WTC11 (cell line): ENCODE results near the gene CEP192. TPM values are rescaled to one million over a fixed set of nuclear protein-coding genes. Genes with fewer than 3 reads are reported as not detected.

Source experiments
- ATAC-seq: fragments of 200-7000 bp; cut with Tn5 transposase; 2 replicates; pipeline ENCODE4 v1.10.0; 2021; ENCODE audit warnings: mild to moderate bottlenecking, moderate library complexity
- CTCF ChIA-PET: fragments of 300-600 bp; sonication (Branson Sonifier 250); formaldehyde crosslinking; loops from one replicate; lab custom pipeline; 2021; ENCODE audit warnings: antibody characterized with exemption; lab: Charles Lee
- POLR2A ChIA-PET: fragments of 350-600 bp; sonication (Branson Sonifier 250); formaldehyde crosslinking; loops from one replicate; lab custom pipeline; 2021; ENCODE audit warnings: antibody characterized with exemption; lab: Charles Lee
- DNase-seq: peaks from one replicate; pipeline ENCODE4 v3.0.0; 2021; ENCODE audit warnings: low spot score
- H3K27ac Mint-ChIP-seq: 2 replicates; pipeline ENCODE4 v1.8.0; 2021; ENCODE audit warnings: mixed read lengths
- H3K27me3 Mint-ChIP-seq: 2 replicates; pipeline ENCODE4 v1.8.0; 2021; ENCODE audit warnings: low read depth, mild to moderate bottlenecking, moderate library complexity, mixed read lengths
- H3K36me3 Mint-ChIP-seq: 2 replicates; pipeline ENCODE4 v1.8.0; 2021; ENCODE audit warnings: mixed read lengths
- H3K4me1 Mint-ChIP-seq: 2 replicates; pipeline ENCODE4 v1.8.0; 2022; ENCODE audit warnings: mixed read lengths
- H3K4me3 Mint-ChIP-seq: 2 replicates; pipeline ENCODE4 v1.8.0; 2021; ENCODE audit warnings: mild to moderate bottlenecking, moderate library complexity, mixed read lengths
- H3K9me3 Mint-ChIP-seq: 2 replicates; pipeline ENCODE4 v1.8.0; 2021; ENCODE audit warnings: mixed read lengths
- AFF4 ChIP-seq: sonication (generic); formaldehyde crosslinking; IDR thresholded peaks from 2 replicates; pipeline ENCODE4 v1.8.1; 2023; ENCODE audit warnings: mild to moderate bottlenecking, missing genetic modification reagents, borderline replicate concordance
- ATF2 ChIP-seq: sonication (generic); formaldehyde crosslinking; IDR thresholded peaks from 2 replicates; pipeline ENCODE4 v1.8.1; 2022; ENCODE audit warnings: low read depth, missing genetic modification reagents, borderline replicate concordance
- CDX4 ChIP-seq: fragments of 250-450 bp; sonication (Bioruptor Pico); IDR thresholded peaks from 2 replicates; pipeline ENCODE4 v1.9.0; 2021; ENCODE audit warnings: moderate library complexity, mild to moderate bottlenecking, inconsistent platforms, borderline replicate concordance
- CREB1 ChIP-seq: sonication (generic); formaldehyde crosslinking; IDR thresholded peaks from 2 replicates; pipeline ENCODE4 v1.8.0; 2023; ENCODE audit warnings: mild to moderate bottlenecking, missing genetic modification reagents
- E2F1 ChIP-seq: sonication (generic); formaldehyde crosslinking; IDR thresholded peaks from 2 replicates; pipeline ENCODE4 v1.8.0; 2022; ENCODE audit warnings: mild to moderate bottlenecking, missing genetic modification reagents
- E2F5 ChIP-seq: sonication (generic); formaldehyde crosslinking; IDR thresholded peaks from 2 replicates; pipeline ENCODE4 v1.8.1; 2022; ENCODE audit warnings: mild to moderate bottlenecking, moderate library complexity, missing genetic modification reagents
- ESRRA ChIP-seq: sonication (generic); formaldehyde crosslinking; IDR thresholded peaks from 2 replicates; pipeline ENCODE4 v1.8.1; 2022; ENCODE audit warnings: mild to moderate bottlenecking, missing genetic modification reagents, borderline replicate concordance
- NFATC4 ChIP-seq: fragments of 250-450 bp; sonication (Bioruptor Pico); IDR thresholded peaks from 2 replicates; pipeline ENCODE4 v1.9.0; 2021; ENCODE audit warnings: mild to moderate bottlenecking
- NR2C2 ChIP-seq: sonication (generic); formaldehyde crosslinking; IDR thresholded peaks from 2 replicates; pipeline ENCODE4 v1.8.0; 2022; ENCODE audit warnings: mild to moderate bottlenecking, missing genetic modification reagents
- TCF7 ChIP-seq: sonication (generic); formaldehyde crosslinking; IDR thresholded peaks from 2 replicates; pipeline ENCODE4 v1.8.0; 2022; ENCODE audit warnings: mild to moderate bottlenecking, low read depth, missing genetic modification reagents, moderate library complexity
- TP53 ChIP-seq: sonication (generic); formaldehyde crosslinking; IDR thresholded peaks from 2 replicates; pipeline ENCODE4 v1.8.1; 2023; ENCODE audit warnings: mild to moderate bottlenecking, missing genetic modification reagents
- ZNF121 ChIP-seq: sonication (generic); formaldehyde crosslinking; IDR thresholded peaks from 2 replicates; pipeline ENCODE4 v1.8.0; 2023; ENCODE audit warnings: missing genetic modification reagents
- ZNF232 ChIP-seq: sonication (generic); formaldehyde crosslinking; IDR thresholded peaks from 2 replicates; pipeline ENCODE4 v1.8.0; 2022; ENCODE audit warnings: mild to moderate bottlenecking, missing genetic modification reagents
- total RNA-seq: library from RNA; stranded (reverse); gene quantifications from 3 replicates; pipeline ENCODE4 v1.2.3, GENCODE V29; 2021

CEP192 gene
- total RNA-seq, 1 experiment from 2014 or later, result 25.4 TPM

GRCh38 chr18:13022644-13023043 lies 31.5 kb downstream of the CEP192 start:
- no peak for ATAC-seq

GRCh38 chr18:13025233-13025632 lies 34.1 kb downstream of the CEP192 start:
- CTCF ChIA-PET, result no interaction called here
- DNase-seq, result no peak
- no peak for ATAC-seq

More at GRCh38 chr18:13022644-13023043, 31.5 kb downstream of the CEP192 start:
- Mint-ChIP-seq H3K9me3 (no peaks in the 10 kb centered on the region), H3K4me1 (no peaks in the 10 kb centered on the region)
- ChIA-PET CTCF (no interaction called here), POLR2A (no interaction called here)
- TF ChIP-seq ZNF232 (CRISPR knock-in tag) (no peak), TP53 (no peak), CDX4 (no peak), E2F1 (no peak), CREB1 (CRISPR knock-in tag) (no peak), ATF2 (CRISPR knock-in tag) (no peak), TCF7 (CRISPR knock-in tag) (no peak), ESRRA (CRISPR knock-in tag) (no peak), NR2C2 (CRISPR knock-in tag) (no peak), NFATC4 (CRISPR knock-in tag) (no peak), AFF4 (CRISPR knock-in tag) (no peak), E2F5 (CRISPR knock-in tag) (no peak)
- TF ChIP-seq, all 79 proteins: peak for 0
- no peak overlapping the region for H3K4me3 Mint-ChIP-seq
- peaks cover 46% of the 10 kb centered on the region for H3K36me3 Mint-ChIP-seq
- H3K27ac Mint-ChIP-seq, result no peak overlapping the region
- no peaks in the 10 kb centered on the region for H3K27me3 Mint-ChIP-seq
- DNase-seq, result no peak

More at GRCh38 chr18:13025233-13025632, 34.1 kb downstream of the CEP192 start:
- H3K4me3 Mint-ChIP-seq, result no peak overlapping the region
- POLR2A ChIA-PET, result no interaction called here
- H3K36me3 Mint-ChIP-seq, result peaks cover 34% of the 10 kb centered on the region
- no peaks in the 10 kb centered on the region for H3K4me1 Mint-ChIP-seq
- TF ChIP-seq ZNF121 (CRISPR knock-in tag) (peak; percentile 84), ATF2 (CRISPR knock-in tag) (no peak)
- no peak overlapping the region for H3K27ac Mint-ChIP-seq
- H3K27me3 Mint-ChIP-seq, result no peaks in the 10 kb centered on the region
- H3K9me3 Mint-ChIP-seq, result no peaks in the 10 kb centered on the region
